Measurements from ENCODE around the gene CMIP. TPM values are rescaled to one million over a fixed set of nuclear protein-coding genes. Genes with fewer than 3 reads are reported as not detected.
"Not testable (repeated sequence)": the region's sequence is repeated elsewhere in the genome, so short reads cannot be mapped to it uniquely, and the experiment has no call there.

The CMIP gene
- total RNA-seq, 2 donors from 2014 or later, result 28.5 to 57.5 TPM

DNA sequence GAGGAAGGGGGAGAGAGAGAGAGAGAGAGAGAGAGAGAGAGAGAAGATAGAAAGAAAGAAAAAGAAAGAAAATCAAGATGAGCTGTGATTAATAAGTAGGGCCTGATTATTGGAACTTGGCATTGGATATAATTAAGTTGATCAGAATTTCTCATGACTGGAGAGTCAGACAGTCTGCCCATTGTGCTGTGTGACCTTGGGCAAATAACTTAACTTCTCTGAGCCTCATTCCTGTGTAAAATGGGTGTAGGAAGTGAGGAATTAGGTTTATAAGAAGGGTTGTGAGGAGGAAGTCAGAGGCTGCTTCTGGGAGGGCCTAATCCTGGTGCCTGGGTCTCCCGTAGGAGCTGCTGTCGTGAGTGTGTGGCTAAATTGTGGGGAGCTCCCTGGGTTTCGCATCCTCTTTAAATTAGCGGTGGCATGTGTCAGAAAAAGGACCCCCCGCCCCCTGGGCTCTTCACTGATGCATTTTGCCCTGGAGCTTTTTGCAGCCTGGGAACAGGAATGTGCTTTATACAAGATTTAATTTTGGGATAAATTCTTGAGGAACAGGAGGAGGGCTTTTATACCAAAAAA lies 76.0 kb downstream of the CMIP start:
- no peaks in the 10 kb centered on the region for H3K36me3 Mint-ChIP-seq (ENCODE audit: low read depth)
- ATAC-seq (replicated peaks), result no peak
- H3K4me3 Mint-ChIP-seq, result peak overlapping the region; percentile 54
- no peaks in the 10 kb centered on the region for H3K9me3 Mint-ChIP-seq
- peaks cover 27% of the 10 kb centered on the region for H3K4me1 Mint-ChIP-seq
- H3K27me3 Mint-ChIP-seq, result no peaks in the 10 kb centered on the region
- H3K27ac Mint-ChIP-seq, result peak overlapping the region; percentile 79

DNA sequence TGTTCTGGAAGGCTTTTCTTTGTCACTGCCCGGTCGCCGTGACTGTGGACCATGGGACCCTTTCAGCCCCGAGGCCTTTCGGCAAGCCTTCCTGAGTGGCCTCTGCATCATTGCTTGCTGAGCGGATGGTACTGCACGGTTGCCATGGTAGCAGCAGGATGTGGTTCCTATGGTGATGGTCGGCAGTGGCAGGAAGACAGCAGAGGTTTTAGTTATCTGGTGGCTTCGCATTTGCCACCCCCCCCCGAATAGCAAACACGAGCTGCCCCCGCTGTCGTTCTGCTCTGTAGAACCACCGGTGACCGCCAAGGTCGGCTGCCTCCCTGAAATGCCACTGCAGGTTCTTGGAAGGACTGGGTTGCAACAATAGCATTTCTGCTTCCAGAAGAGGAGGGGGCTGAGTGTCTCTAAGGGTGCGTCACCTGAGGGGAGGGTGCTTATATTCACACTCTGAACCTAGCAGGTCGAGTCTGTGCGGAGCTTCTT lies 76.6 kb downstream of the CMIP start:
- Mint-ChIP-seq H3K36me3 (ENCODE audit: low read depth) (no peaks in the 10 kb centered on the region), H3K27ac (peak overlapping the region; percentile 79), H3K4me3 (peak overlapping the region; percentile 54), H3K9me3 (no peaks in the 10 kb centered on the region), H3K27me3 (no peaks in the 10 kb centered on the region), H3K4me1 (peaks cover 30% of the 10 kb centered on the region)
- ATAC-seq (replicated peaks), result peak; percentile 79

DNA sequence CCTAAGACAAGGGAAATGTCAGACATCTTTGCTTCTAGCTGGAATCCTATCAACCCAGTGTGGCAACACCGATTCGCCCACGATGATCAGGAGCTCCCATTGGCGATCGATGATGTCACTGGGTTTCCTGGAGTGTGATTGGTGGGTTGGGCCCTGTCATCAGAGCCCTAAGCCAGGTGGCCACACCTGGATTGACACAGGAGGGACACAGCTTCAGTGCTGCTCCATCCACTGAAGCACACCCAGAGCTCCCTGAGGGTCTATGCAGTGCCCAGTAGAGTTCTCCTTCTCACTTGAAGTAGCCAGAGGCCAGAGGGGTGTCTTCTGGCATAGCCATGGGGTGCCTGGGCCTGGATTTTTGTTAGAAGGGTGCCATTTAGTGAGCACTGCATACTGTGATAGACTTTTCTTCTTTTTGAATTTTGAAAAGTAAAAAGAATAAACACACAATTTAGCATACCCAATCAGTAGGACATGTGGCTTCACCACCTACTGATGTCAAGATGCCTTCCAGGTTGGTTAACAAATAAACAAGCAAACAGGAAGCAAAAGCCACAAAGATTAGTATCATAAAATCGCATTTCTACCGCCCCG lies 77.6 kb downstream of the CMIP start:
- Mint-ChIP-seq H3K27ac (peak overlapping the region; percentile 90), H3K9me3 (no peaks in the 10 kb centered on the region), H3K27me3 (no peaks in the 10 kb centered on the region), H3K36me3 (ENCODE audit: low read depth) (no peaks in the 10 kb centered on the region), H3K4me3 (no peak overlapping the region), H3K4me1 (peaks cover 30% of the 10 kb centered on the region)
- ATAC-seq (replicated peaks), result no peak

DNA sequence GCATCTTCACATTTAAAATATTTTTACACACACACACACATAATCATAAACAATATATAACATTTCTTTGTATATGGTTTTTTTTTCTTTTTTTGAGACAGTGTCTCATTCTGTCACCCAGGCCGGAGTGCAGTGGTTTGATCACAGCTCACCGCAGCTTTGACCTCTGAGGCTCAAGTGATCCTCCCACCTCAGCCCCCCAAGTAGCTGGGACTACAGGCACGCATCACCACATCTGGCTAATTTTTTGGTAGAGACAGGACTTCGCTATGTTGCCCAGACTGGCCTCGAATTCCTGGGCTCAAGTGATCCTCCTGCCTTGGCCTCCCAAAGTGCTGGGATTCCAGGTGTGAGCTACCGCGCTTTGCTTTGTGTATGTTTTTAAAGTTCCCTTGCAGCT lies 78.2 kb downstream of the CMIP start:
- ATAC-seq (replicated peaks); H3K9me3 Mint-ChIP-seq; H3K27me3 Mint-ChIP-seq; H3K36me3 Mint-ChIP-seq (ENCODE audit: low read depth): not testable (repeated sequence)
- H3K4me1 Mint-ChIP-seq, result peaks cover 30% of the 10 kb centered on the region
- peak overlapping the region; percentile 50 for H3K4me3 Mint-ChIP-seq
- H3K27ac Mint-ChIP-seq, result peak overlapping the region; percentile 90

DNA sequence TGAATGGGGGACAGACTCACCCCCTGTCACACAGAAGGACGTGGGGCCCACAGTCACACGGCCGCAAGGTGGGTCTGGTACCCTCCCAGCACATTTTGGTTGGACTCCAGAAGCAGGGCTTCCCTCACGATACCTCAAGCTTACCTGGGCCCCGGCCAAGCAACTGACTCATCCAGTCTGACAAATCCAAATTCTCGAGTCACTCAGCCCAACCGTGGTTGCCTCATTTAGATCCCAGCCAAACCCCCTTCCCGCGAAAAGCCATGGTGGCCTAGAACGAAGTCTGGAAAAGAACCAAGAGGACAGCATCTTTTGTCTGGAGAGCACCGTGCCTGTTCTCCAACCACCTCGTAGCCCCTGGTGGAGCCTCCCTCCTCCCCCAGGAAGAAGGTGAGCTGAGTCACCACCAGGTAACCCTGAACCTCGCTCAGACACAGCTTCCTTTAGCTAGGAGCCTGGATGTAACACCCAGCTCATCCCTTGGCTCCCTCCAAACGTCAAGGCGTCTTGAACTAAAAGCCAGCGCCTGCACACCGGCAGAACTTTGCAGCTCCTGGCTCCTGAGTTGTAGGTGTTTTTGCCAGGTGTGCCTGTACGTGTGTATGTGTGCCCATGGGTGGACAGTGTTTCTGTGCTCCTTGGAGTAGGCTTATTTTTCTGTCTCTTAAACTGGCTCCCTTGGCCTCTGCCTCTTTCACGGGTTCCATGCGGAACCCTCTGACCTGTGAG lies 78.9 kb downstream of the CMIP start:
- peak overlapping the region; percentile 90 for H3K27ac Mint-ChIP-seq
- H3K4me3 Mint-ChIP-seq, result peak overlapping the region; percentile 50
- H3K36me3 Mint-ChIP-seq (ENCODE audit: low read depth), result no peaks in the 10 kb centered on the region
- H3K9me3 Mint-ChIP-seq, result no peaks in the 10 kb centered on the region
- H3K4me1 Mint-ChIP-seq, result peaks cover 34% of the 10 kb centered on the region
- ATAC-seq (replicated peaks), result peak; percentile 34
- no peaks in the 10 kb centered on the region for H3K27me3 Mint-ChIP-seq

DNA sequence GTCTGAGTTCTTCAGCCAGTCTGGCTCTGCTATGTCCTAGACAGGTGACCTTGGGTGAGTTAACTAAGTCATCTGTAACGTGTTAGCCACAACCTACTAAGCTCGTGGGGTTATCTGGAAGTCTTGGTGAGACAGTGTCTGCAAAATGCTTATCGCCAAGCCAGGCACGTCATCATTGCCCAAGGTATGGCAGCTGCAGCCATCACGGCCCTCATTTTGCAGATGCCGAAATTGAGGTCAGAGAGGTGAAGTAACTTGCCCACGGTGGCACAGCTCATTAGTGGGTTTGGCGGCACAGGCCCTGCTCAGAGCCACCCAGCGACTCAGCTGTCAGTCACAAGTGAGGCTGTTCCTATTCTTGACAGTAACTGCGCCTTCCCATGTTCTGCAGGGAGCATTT lies 79.8 kb downstream of the CMIP start:
- Mint-ChIP-seq H3K27ac (no peak overlapping the region), H3K4me1 (peaks cover 43% of the 10 kb centered on the region), H3K4me3 (peak overlapping the region; percentile 4), H3K27me3 (no peaks in the 10 kb centered on the region), H3K9me3 (no peaks in the 10 kb centered on the region), H3K36me3 (ENCODE audit: low read depth) (no peaks in the 10 kb centered on the region)
- peak; percentile 64 for ATAC-seq (replicated peaks)

DNA sequence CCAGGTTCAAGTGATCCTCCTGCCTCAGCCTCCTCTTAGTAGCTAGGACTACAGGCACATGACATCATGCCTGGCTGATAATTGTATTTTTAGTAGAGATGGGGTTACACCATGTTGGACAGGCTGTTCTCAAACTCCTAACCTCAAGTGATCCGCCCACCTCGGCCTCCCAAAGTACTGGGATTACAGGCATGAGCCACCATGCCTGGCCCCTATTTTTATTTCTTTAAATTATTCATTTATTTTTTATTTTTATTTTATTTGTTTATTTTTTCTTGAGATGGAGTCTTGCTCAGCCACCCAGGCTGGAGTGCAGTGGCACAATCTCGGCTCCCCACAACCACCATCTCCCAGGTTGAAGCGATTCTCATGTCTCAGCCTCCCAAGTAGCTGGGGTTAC lies 80.3 kb downstream of the CMIP start:
- H3K36me3 Mint-ChIP-seq (ENCODE audit: low read depth); H3K4me3 Mint-ChIP-seq; ATAC-seq (replicated peaks); H3K27ac Mint-ChIP-seq; H3K27me3 Mint-ChIP-seq; H3K9me3 Mint-ChIP-seq: not testable (repeated sequence)
- H3K4me1 Mint-ChIP-seq, result peaks cover 44% of the 10 kb centered on the region

DNA sequence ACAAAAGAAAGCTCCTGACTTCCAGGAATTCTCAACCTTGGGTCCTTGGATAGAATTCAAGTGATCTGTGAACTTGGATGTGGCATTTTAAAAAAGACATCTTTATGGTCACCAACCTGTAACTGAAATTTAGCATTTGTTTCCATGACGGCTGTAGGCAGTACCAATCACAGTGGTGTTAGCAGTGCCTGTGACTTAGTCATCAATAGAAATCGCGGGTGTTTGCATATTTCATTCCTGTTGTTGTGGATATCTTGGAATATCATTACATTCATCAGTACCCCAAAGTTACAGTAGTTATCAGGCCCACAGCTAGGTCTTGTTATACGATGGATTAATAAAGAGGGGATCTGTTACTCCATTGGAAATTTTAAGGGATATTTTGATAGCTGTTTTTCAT lies 81.6 kb downstream of the CMIP start:
- Mint-ChIP-seq H3K36me3 (ENCODE audit: low read depth) (no peaks in the 10 kb centered on the region), H3K27ac (no peak overlapping the region), H3K27me3 (no peaks in the 10 kb centered on the region), H3K4me1 (peaks cover 35% of the 10 kb centered on the region), H3K4me3 (no peak overlapping the region), H3K9me3 (no peaks in the 10 kb centered on the region)
- ATAC-seq (replicated peaks), result no peak

DNA sequence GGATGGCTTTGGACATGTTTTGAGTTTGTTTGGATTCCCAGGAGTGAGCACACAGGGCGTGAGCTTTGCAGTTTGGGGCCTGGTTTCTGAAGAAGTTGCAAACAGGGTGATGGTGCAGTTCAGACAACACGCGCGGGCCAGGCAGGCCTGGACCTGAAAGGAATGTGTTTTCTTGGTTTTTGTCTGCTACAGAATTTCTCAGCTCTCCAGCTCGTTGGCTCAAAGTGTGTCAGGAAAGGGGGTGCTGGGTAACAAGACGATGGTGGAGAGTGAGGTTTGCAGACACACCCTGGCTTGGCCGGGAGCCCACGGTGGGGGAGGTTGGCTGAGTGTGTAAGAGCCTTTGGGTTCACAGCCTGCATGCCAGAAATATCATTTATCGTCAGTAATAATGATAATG lies 82.3 kb downstream of the CMIP start:
- Mint-ChIP-seq H3K27ac (no peak overlapping the region), H3K4me3 (peak overlapping the region; percentile 29), H3K9me3 (no peaks in the 10 kb centered on the region), H3K27me3 (no peaks in the 10 kb centered on the region), H3K36me3 (ENCODE audit: low read depth) (no peaks in the 10 kb centered on the region), H3K4me1 (peaks cover 28% of the 10 kb centered on the region)
- no peak for ATAC-seq (replicated peaks)

DNA sequence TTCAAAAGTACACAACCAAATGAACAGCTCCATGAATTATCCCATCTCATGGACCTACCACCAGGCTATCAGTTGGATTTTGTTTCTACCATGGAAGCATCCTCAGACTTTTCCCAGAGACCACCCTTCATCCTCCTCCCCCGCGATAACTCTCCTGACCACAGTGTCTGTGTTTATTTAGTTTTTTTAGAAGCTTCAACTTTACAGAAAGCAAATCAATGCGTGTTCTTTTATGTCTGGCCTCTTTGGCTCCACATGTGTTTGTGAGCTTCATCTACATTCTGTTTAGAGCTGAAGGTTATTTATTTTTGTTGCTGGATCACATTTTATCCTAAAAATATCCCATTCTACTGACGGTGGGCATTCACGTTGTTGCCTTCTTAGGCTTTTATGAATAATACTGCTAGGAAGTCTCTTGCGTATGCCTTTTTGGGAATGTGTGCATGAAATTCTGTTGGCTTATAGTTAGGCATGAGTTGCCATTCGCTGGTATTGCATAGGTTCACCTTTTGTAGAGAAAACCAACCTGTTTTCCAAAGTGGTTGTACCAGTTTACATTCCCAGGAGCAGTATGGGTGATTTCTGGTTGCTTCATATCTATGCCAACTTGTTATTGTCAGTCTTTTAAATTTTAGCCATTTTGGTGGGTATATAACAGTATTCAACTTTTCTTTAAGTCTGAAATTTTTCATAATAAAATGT lies 83.0 kb downstream of the CMIP start:
- H3K9me3 Mint-ChIP-seq, result no peaks in the 10 kb centered on the region
- ATAC-seq (replicated peaks), result no peak
- no peaks in the 10 kb centered on the region for H3K36me3 Mint-ChIP-seq (ENCODE audit: low read depth)
- no peaks in the 10 kb centered on the region for H3K27me3 Mint-ChIP-seq
- H3K4me1 Mint-ChIP-seq, result peaks cover 27% of the 10 kb centered on the region
- no peak overlapping the region for H3K27ac Mint-ChIP-seq
- no peak overlapping the region for H3K4me3 Mint-ChIP-seq

DNA sequence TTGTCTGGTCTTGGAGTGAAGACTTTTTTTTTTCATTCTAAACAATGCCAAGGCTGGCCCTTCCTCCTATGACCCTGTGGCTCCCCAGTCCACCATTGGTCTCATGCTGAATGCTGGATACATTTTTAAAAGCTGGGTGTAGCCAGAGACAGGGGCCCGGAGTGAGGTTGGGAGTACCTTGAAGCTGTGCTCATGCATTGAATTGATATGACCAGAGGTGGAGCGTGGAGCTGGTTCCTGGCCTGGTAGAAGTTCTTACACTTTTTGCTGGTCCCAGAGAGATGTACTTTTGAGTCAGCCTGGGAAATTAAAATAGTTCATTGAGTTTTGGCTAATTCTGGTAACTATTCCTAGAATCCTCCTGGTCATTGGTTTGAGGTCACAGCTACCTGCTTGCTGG lies 83.6 kb downstream of the CMIP start:
- peak overlapping the region; percentile 73 for H3K27ac Mint-ChIP-seq
- H3K4me1 Mint-ChIP-seq, result peaks cover 30% of the 10 kb centered on the region
- H3K4me3 Mint-ChIP-seq, result no peak overlapping the region
- H3K36me3 Mint-ChIP-seq (ENCODE audit: low read depth), result no peaks in the 10 kb centered on the region
- ATAC-seq (replicated peaks), result peak; percentile 17
- H3K9me3 Mint-ChIP-seq, result no peaks in the 10 kb centered on the region
- H3K27me3 Mint-ChIP-seq, result no peaks in the 10 kb centered on the region

DNA sequence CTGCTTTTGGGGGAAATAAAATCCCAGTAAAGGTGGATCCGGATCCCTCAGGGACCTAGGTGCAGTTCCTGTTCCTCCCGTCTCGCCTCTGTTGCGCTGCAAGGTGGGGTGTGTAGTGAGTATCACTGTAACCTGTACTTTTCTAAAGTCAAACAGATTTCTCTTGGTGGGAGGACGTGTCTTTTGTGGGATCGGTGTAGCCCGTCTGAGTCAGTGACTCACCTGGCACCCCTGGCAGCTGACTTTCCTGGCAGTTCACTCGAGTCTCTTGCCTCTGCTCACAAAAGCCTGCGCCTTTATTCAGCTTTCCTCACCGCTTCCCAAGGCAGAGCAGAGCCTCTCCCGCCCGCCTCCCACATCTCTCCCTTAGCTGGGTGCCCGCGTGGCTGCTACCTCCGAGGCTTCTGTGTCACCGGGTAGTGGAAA lies 85.7 kb downstream of the CMIP start:
- no peaks in the 10 kb centered on the region for H3K27me3 Mint-ChIP-seq
- H3K9me3 Mint-ChIP-seq, result no peaks in the 10 kb centered on the region
- H3K36me3 Mint-ChIP-seq (ENCODE audit: low read depth), result no peaks in the 10 kb centered on the region
- H3K4me3 Mint-ChIP-seq, result no peak overlapping the region
- ATAC-seq (replicated peaks), result no peak
- no peak overlapping the region for H3K27ac Mint-ChIP-seq
- peaks cover 26% of the 10 kb centered on the region for H3K4me1 Mint-ChIP-seq

DNA sequence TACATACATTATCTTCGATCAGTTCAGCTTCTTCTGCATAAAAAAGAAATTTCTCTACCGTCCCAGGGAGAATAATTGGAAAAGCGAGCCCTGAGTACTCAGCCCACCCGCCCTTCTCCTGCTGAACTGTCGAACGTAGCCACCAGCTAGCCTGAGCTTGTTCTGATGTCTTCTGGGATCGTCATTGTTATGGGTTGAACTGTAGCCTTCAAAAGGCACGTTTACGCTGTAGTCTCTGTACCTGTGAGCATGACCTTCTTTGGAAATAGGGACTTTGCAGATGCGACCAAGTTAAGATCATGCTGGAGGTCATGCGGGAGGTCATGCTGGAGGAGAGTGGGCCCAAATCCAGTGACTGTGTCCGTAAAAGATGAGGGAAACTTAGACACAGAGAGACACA lies 86.2 kb downstream of the CMIP start:
- Mint-ChIP-seq H3K4me1 (peaks cover 21% of the 10 kb centered on the region), H3K36me3 (ENCODE audit: low read depth) (no peaks in the 10 kb centered on the region), H3K4me3 (no peak overlapping the region), H3K9me3 (no peaks in the 10 kb centered on the region), H3K27ac (no peak overlapping the region), H3K27me3 (no peaks in the 10 kb centered on the region)
- no peak for ATAC-seq (replicated peaks)

DNA sequence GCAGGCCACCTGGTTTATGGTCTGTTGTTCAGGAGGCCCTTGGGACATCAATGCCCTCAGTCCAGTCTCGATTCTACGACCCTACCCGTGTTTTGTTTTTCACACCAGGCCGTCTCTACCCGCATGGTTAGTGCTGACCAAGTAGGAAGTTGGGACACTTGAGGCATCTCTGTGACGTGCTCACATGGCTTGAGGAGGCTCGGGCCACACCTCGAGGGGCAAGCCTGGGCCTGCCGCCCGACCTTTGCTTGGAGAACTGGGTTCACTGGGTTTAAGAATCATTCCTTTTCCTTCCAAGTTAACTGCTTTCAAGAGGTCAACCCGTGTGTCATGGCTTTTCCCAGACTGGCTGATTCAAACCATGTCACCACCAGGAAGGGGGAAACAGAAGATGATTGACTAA lies 86.8 kb downstream of the CMIP start:
- Mint-ChIP-seq H3K27me3 (no peaks in the 10 kb centered on the region), H3K4me3 (no peak overlapping the region), H3K27ac (no peak overlapping the region), H3K9me3 (no peaks in the 10 kb centered on the region), H3K4me1 (peaks cover 20% of the 10 kb centered on the region), H3K36me3 (ENCODE audit: low read depth) (no peaks in the 10 kb centered on the region)
- ATAC-seq (replicated peaks), result no peak
